SK-N-SH (cell line): ENCODE measurements around the gene LTBP2.

ENCODE experiments used
- CTCF ChIP-seq: fragments of 200-600 bp; sonication (generic); IDR thresholded peaks from 2 replicates; pipeline ENCODE4 v1.6.1; 2017; ENCODE audit warnings: antibody characterized with exemption, mild to moderate bottlenecking, moderate library complexity
- GATA2 ChIP-seq: sonication (generic); formaldehyde crosslinking; IDR thresholded peaks from 2 replicates; pipeline ENCODE4 v1.5.0; 2020; ENCODE audit warnings: mild to moderate bottlenecking, missing genetic modification reagents
- PBX3 ChIP-seq: IDR thresholded peaks from 2 replicates; pipeline ENCODE4; 2012
- RFX5 ChIP-seq: IDR thresholded peaks from 2 replicates; pipeline ENCODE4 v1.6.1; 2012; ENCODE audit warnings: mild to moderate bottlenecking, improper control_type of control experiment, low read length
- TAF1 ChIP-seq: IDR thresholded peaks from 2 replicates; pipeline ENCODE4 v1.6.1; 2012; ENCODE audit warnings: low read depth, mild to moderate bottlenecking, low read length, moderate library complexity, borderline replicate concordance
- TEAD4 ChIP-seq: IDR thresholded peaks from 2 replicates; pipeline ENCODE4 v1.4.0; 2012; ENCODE audit warnings: mild to moderate bottlenecking, borderline replicate concordance; ENCODE audit not compliant: insufficient read depth

GRCh38 chr14:74637178-74637550 lies 25.1 kb upstream of the LTBP2 start:
- TF ChIP-seq CTCF (no peak), TEAD4 (no peak), TAF1 (no peak), PBX3 (no peak), RFX5 (no peak), GATA2 (CRISPR knock-in tag) (no peak)
